ENCODE data around the gene ZNF175.
"Not testable (repeated sequence)": the region's sequence is repeated elsewhere in the genome, so short reads cannot be mapped to it uniquely, and the experiment has no call there.

Gene ZNF175

GRCh38 chr19:51593138-51593890 lies 22.2 kb downstream of the ZNF175 start:
- DNase-seq: no peak

DNA sequence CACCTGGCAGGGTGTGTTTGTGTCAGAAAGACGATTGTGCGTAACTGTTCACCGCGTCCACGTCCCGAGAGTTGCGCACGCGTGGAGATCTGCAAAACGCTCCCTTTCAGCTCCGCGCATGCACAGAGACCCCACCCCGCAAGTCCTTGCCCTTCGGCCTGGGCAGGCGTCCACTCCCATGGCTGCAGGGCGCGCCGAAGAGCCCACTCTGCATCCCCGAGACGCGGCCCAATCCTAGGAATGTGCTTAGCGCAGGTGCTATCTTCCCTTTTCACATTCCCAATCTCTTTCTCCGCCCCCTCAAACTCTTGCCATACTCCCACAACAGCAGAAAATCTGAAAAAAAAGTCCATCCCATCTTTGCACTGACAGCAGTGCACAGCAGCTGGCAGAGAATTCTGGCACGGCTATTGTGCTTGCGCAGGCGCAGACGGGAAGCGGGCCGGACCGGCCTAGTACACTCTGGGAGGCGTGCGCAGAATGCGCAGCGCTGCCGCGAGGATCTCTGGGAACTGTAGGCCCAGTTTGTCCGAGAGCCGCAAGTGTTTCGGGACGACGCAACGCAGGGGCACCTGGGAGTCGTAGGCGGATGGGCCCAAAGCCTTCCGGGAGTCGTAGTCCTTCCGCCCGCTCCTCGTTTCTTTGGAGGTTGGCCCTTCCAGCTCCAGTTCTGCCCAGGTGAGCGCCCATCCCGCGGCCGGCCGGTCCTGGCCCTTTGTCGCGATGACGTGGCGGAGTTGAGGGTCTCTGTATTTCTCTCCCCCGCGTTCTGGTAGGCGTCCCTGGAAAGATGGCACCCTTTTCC lies 23.1 kb downstream of the ZNF175 start:
- DNase-seq: peak; percentile 96

- no peak for DNase-seq
These were observed 23.7 kb downstream of the ZNF175 start for GRCh38 chr19:51594774-51595109.

- DNase-seq: no peak
These were observed 24.4 kb downstream of the ZNF175 start for GRCh38 chr19:51595190-51596175.

GRCh38 chr19:51598159-51598915 lies 27.3 kb downstream of the ZNF175 start:
- DNase-seq: no peak

GRCh38 chr19:51599084-51599483 lies 28.0 kb downstream of the ZNF175 start:
- DNase-seq: no peak

DNA sequence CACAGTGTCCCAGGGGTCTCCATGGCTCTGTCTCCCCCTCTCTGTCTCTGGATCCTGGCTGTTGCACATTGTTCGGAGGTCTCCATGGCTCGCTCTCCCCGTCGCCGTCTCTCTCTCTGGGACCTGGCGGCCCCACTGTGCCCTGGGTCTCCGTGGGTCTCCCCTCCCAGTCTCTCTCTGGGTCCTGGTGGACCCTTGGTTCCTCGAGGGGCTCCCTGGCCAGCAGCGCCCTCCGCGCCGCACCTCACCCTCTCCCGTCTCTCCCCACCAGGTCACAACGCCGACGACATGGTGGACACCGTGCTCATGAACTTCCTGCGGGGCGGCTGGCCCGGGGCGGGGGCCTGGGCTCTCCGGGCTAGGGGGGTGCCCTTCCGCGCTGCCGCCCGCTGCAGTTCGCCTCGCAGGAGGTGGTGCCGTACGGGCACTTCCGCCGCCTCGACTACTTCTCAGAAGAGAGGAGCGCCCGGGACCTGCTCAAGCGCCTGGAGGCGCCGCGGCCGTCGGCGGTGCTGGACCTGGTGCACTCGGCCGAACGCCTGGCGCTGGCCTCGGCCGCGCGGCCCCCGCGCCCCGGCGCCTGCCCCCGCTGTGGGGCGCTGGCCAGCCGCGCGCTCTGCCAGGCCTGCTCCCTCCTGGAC lies 30.0 kb downstream of the ZNF175 start:
- DNase-seq: no peak

DNA sequence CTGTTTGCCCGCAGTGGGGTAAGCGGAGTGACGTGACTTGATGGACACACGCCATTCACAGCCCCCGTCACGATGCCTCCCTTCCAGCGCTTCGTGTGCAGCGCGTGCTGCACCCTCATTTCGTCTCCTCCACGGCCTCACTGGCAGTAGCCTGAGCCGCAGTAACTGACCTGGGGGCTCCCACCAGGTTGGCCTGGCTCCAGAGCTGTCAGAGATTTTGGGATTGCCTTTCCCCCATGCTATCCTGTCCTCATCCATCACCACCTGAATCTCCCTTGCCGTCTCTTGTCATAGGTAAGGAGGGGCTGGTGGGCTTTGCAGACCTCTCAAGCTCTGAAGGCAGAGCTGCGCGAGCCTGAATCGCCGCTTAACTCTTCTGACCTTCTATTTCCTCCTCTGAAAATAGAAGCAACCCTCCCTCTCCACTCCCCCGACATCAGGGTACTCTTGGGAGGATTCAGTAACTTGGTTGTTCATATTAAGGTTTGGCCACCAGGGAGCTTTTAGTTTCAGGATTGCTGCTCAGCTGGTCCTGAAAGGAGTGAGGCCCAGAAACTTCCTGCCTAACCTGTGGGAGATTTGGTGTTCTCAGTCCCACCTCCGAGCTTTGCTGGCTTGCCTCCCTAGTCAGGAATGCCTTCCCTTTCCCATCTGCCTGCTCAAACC lies 31.2 kb downstream of the ZNF175 start:
- no peak for DNase-seq

GRCh38 chr19:51607077-51607476 lies 36.0 kb downstream of the ZNF175 start:
- no peak for DNase-seq

DNA sequence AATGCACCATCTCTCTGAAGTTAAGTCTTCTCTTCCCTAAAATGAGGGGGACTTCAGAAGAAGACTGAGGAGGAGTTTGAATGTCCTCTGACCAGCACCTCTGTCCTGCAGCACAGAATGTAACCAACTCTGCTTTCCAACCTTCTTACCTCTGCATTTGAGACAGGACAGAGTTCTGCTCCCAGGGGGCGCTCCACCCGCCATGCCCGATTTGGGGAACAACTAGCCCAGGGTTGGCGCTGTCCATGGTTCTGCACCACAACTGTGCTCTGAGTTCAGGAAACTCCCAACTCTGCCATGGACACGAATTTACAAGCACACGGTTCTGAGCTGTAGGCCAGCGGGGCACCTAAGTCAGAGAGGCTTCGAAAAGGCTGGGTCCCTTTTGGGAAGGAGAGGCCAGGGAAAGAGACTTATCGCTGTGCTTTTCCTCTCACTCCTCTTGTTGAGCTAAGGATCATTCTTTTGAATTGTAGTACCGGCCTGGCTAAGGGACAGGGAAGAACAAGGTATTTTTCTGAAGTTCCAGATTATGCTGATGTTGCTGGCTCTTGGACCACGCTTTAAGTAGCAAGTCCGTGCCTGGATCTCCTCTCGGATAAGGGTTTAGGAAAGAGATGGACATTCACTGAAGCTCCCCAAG lies 37.0 kb downstream of the ZNF175 start:
- DNase-seq: peak; percentile 74

GRCh38 chr19:51610576-51610975 lies 39.5 kb downstream of the ZNF175 start:
- DNase-seq: no peak

- DNase-seq: no peak
These were observed 43.7 kb downstream of the ZNF175 start for GRCh38 chr19:51614789-51615188.

DNA sequence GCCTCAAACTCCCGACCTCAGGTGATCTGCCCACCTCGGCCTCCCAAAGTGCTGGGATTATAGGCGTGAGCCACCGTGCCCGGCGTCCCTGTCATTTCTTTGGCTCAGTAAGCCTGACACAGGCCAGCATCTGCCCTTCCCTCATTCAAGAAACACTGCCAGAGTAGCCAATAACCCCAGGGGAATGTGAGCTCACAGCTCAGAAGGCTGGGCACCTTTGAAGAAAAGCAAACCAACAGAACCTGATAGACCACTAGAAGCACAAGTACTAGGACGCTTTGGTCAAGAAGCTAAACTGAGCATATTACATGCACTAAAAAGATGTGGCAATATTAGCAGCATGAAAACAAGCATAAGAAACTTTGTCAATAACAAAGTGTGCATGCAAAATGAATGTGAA lies 44.9 kb downstream of the ZNF175 start:
- no peak for DNase-seq

DNA sequence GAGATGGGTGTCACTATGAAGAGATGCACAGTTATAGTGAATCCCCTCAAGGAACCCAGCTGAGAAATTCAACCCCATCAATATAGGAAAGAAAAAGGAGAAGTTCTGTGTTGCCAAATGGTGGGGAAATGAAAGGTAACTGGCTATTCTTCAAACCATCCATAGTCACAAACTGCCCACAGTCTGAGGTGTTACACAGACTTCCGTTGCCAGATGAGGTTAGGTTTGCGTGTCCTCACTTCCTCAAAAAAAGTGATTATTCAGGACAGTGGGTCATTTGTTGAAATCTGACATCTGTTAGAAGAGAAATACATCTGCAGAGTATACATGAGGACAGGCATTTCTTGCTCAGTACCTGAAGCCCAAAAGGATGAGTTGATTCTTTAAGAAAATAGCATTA lies 50.1 kb downstream of the ZNF175 start:
- DNase-seq: no peak

DNA sequence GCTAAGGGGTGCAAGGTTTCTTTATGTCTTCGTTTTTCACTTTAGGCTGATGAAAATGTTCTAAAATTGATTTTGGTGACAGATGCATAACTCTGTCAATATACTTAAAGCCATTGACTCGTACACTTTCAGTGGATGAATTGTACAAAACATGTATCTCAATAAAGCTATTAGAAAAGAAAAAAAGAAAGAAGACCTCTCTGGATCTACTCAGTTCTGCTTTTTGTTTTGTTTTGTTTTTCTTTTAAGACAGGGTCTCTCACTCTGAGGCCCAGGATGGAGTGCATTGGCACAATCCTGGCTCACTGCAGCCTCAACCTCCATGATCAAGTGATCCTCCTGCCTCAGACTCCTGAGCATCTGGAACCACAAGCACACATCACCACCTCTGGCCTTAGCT lies 55.6 kb downstream of the ZNF175 start:
- no peak for DNase-seq

GRCh38 chr19:51627491-51628138 lies 56.5 kb downstream of the ZNF175 start:
- DNase-seq: no peak

DNA sequence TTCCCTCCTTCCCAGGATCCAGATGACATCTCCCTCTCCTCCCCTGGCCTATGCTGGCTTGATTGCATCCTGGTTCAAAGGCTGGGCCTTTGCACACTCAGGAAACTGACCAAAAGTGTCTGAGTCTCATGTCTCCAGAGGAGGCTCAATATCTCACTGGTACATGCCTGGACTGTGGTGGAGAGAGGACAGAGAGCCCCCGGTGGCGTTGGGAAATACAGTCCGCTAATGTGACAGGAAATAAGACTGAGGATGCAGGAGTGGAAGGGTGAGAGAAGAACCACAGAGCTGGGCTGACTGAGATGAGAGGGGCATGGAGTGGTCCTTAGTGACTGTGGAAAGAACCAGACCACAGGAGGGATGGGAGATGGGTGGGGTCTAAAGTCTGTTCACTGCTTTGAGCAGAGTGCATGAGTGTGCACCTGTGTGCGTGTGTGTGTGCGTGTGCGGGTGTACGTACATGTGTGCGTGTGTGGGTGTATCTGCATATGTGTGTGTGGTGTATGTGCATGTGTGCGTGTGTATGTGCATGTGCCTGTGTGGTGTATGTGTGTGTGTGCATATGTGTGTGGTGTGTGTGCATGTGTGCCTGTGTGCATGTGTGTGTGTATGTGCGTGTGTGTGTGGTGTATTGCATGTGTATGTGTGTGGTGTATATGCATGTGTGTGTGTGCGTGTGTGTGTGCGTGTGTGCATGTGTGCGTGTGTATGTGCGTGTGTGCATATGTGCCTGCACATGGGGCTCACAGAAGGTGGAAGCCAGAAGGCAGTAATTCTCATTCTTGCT lies 57.3 kb downstream of the ZNF175 start:
- no peak for DNase-seq

GRCh38 chr19:51630315-51630714 lies 59.2 kb downstream of the ZNF175 start, which contains the start of gene SIGLEC5:
Gene SIGLEC5, minus strand, starts transcription at chr19:51630401. Its CDS starts 66 bp downstream, at chr19:51630335.
- DNase-seq: not testable (repeated sequence)

DNA sequence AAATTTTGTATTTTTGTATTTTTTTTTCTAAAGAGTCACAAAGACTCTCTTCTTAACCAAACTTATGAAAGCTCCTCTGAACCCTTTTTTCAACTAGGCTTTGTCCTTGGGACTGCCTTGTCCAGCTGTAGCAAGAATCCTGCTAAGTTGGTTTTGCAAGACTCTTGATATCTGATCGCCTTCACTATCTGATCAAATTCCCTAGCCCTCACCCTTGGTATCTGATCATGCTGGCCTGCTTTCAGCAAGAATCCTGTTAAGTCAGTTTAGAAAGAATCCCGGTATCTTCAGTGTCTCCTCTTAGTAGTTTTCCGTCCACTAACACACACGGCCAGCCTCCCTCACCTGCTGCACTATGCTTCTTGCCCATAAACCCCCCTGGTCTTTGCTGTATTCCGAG lies 61.0 kb downstream of the ZNF175 start:
- DNase-seq: no peak
